Tibial nerve (tissue), 3 donors: ENCODE data around the gene MIXL1.

Experiments used
- CTCF ChIP-seq, 5 experiments: fragments of 200-600 bp in 3 of 5; fragments of 450-650 bp in 2 of 5; sonication (generic) in 3 of 5; IDR thresholded peaks; one replicate each; pipeline ENCODE4 v1.5.1; 2016 to 2019; ENCODE audit warnings: antibody characterized with exemption in 5 of 5, mild to moderate bottlenecking in 3 of 5, moderate library complexity in 2 of 5
- POLR2A ChIP-seq, 2 donors: fragments of 450-650 bp; IDR thresholded peaks; one replicate each; pipeline ENCODE4 v1.6.1; 2017; ENCODE audit warnings: antibody characterized with exemption in 2 of 2, mild to moderate bottlenecking in 2 of 2, moderate library complexity in 2 of 2

GRCh38 chr1:226181996-226182714 is 41.3 kb upstream of the MIXL1 start:
- TF ChIP-seq POLR2A (IDR thresholded peaks at IDR 0.05) (no peak), CTCF (IDR thresholded peaks at IDR 0.05) (peak in 4 of 5 experiments; percentile 15 to 37 (median 28))
